Brain pericyte (primary cell): Measurements from ENCODE around the gene SV2B.

Source experiments
- DNase-seq: peaks from one replicate; pipeline ENCODE4 v3.0.0-alpha.2; 2012; ENCODE audit warnings: low read depth, low spot score

Gene SV2B

GRCh38 chr15:91265416-91265940 lies 165.4 kb downstream of the SV2B start:
- no peak for DNase-seq

DNA sequence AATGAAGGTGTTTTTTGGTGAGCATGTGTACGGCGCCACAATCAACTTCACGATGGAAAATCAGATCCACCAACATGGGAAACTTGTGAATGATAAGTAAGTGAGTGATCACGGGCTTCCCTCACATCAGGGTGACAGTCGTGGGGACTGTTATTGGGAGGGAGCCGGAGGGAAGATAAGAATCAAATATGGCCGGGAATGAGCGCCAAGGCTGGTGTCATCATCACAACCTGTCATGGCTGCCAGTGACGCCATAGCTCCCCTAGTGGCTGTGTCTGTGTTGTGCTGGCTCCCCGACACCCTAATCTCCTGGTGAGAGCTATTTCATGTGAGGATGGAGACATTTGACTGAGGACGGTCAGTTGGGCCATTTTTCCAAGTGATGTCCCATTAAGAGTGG lies 168.5 kb downstream of the SV2B start:
- no peak for DNase-seq

DNA sequence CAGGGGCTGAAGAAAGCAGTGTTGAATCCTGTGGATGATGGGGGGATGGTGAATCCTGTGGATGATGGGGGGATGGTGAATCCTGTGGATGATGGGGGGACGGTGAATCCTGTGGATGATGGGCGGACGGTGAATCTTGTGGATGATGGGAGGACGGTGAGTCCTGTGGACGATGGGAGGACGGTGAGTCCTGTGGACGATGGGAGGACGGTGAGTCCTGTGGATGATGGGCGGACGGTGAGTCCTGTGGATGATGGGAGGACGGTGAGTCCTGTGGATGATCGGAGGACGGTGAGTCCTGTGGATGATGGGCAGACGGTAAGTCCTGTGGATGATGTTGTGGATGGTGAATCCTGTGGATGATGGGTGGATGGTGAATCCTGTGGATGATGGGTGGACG lies 170.7 kb downstream of the SV2B start:
- DNase-seq: no peak

- peak; percentile 11 for DNase-seq
Measured at GRCh38 chr15:91271565-91272153, 171.6 kb downstream of the SV2B start.

DNA sequence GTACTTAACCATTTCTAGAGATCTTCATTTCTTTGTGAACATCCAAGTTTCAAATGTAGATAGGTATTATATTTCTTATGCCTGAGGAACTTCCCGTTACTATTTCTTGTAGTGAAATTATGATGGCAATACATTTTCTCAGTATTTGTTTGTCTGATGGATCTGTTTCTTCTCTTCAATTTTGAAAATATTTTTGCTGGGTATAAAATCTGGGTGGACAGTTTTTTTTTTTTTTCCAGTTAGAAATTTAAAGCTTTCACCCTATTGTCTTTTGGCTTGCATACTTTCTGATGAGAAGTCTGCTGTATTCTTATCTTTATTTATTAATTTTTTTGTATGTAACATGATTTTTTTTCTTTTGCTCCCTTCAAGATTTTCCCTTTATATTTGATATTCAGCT lies 175.8 kb downstream of the SV2B start:
- no peak for DNase-seq

- DNase-seq: no peak
Measured at GRCh38 chr15:91278951-91279350, 178.9 kb downstream of the SV2B start.

DNA sequence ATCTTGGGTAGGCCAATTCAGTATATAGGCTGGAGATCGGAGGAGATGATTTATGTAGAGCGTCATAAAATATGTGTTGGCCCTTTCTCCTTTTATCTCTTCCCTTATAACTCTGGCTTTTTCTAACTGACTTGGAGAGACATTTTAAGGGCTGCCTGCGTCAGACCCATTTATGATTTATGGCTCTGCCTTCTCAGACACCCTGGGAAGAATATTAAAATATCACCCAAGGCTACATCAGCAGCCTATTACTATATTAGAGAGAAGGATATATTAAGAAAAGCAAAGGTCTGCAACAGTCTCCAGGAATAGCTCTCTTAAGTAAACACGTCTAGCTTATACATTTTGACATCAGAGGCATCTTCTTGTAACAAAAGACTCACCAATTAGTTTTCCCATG lies 179.4 kb downstream of the SV2B start:
- DNase-seq: no peak

GRCh38 chr15:91281947-91282346 lies 181.9 kb downstream of the SV2B start:
- no peak for DNase-seq

DNA sequence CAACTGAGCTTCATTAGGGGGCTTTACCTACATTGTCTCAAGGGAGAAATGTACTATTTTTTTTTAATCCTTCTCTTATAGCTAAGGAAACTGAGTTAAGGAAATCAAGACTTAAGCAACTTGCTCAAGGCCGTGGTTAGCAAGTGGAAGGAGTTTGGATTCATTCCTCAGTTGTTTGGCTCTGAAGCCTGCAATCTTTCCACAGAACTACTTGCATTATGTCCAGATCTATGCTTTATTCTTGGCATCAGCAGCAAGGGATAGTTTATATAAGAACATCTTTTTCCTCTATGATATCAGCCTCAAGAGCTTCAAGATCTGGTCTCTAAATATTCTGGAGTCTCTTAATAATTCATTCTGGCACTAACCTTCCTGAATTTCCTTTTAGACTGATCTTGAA lies 182.4 kb downstream of the SV2B start:
- no peak for DNase-seq

DNA sequence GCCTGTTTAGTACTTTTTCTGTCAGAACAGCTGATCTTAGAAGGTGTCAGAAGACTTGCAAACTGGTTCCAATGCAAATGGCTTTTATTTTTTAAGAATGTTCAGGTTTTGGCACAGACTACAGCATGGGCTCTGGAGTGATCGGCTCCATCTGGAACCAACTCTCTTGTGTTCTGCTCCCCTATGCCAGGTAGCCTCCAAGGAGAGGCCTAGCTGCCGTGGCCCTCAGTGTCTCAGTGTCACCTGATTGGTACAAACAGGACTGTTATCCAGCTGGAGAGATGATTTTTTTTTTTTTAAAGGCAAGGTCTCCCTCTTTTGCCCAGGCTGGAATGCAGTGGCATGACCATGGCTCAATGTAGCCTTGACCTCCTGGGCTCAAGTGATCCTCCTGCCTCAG lies 183.1 kb downstream of the SV2B start:
- no peak for DNase-seq

- DNase-seq: no peak
Measured at GRCh38 chr15:91284758-91285466, 184.9 kb downstream of the SV2B start.

- no peak for DNase-seq
Measured at GRCh38 chr15:91289324-91289723, 189.3 kb downstream of the SV2B start.

- no peak for DNase-seq
Measured at GRCh38 chr15:91290553-91290952, 190.5 kb downstream of the SV2B start.

DNA sequence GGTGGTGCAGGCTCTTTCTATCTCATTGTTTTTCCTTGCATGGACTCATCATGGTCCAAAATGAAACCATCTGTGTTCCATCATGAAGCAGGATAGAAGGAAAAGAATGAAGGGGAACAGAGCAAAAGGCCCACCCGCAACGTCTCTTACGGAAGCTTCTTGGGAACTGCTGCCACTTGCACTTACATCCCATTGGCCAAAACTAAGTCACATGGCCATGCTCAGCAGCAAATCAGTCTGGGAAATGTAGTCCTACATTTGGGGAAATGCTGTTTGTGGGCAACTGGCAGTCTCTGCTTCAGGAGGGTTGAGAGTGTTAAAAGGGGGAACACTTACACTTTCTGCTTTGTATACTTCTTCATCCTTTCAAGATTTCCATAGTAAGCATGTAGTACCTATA lies 191.6 kb downstream of the SV2B start:
- DNase-seq: no peak

DNA sequence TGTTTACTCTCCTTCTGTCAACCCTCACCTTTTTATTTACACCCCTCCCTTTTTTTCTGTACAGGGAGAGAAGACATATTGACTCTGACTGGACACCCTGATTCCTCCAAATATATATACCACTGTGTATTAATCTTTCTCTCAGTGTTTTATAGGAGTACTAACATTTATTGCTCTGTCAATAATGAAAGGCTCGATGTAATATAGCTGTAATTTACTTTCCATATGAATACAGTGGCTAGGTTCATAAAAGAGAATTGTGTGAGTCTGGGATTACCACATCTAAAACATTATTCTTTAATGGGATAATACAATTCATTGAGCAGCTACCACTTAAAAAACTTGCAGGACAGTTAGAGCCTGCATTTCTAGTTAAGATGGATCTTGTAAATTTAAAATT lies 194.3 kb downstream of the SV2B start:
- DNase-seq: no peak

DNA sequence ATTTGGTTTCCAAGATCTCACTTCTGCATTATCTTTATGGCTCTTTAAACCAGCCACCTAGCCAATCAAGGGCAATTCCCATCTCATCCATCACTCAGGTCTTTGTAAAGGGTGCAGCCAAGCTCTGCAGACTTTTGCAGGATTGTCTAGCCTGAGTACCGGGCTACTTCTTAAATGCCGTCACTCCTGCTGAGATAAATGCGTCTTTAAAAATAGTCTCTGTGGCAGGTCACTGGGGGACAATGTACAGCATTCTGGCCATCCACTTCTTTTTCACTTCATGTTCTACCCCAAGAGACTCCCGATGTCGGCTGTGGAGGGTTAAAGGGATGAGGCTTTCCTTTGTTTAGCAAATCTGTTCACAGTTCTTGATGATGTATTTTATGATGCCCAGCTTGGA lies 194.7 kb downstream of the SV2B start:
- no peak for DNase-seq

- DNase-seq: no peak
Measured at GRCh38 chr15:91298101-91298500, 198.0 kb downstream of the SV2B start.

GRCh38 chr15:91302588-91303439 lies 202.8 kb downstream of the SV2B start:
- no peak for DNase-seq

DNA sequence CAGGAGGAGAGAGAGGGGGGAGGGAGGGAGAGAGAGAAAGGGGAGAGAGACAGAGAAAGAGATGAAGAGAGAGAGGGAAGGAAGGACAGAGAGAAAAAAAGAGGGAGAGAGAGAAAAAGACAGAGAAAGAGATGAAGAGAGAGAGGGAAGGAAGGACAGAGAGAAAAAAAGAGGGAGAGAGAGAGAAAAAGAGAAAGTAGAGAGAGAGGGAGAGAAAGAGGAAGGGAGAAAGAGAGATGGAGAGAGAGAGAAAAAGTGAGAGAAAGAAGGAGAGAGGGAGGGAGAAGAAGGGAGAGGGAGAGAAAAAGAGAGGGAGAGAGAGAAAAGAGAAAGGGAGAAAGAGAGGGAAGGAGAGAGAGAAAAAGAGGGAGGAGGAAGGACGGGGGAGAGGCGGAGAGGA lies 204.2 kb downstream of the SV2B start:
- DNase-seq: no peak

- DNase-seq: no peak
Measured at GRCh38 chr15:91304786-91305185, 204.7 kb downstream of the SV2B start.

DNA sequence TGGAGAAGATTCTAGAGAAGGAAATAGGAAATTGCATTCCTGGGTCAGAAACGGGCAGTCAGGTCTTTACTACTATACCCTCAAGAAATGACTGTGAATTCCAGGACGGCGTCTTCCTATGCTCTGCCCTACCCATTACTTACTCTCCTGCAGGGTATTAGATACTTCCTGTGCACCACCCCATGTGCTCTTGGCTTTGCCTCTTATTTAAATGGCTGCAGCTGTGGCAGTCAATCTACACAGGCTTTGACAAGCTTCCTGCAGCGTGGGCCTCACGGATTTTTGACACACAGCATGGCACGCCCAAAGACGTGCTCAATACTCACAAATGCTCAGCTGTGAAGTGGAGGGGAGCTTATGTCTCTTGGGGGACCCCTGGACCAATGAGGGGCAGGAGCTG lies 206.1 kb downstream of the SV2B start:
- DNase-seq: no peak

DNA sequence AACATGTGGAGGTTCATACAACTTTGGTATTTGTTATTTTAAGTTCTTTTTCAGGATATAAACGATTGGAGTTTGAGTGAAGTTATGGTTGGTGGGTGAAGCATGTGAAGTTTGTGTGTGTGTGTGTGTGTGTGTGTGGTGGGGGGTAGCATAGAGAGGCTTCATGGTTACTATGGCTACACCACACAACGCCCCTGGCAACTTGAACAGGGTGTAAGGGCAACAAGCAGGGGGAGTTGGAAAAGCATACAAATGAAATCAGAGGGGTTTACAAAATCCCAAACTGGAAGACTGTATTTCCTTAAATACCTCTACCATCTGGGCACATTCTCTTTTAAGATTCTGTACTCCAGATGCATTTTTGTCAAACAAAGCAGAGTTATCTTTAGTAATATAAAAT lies 207.5 kb downstream of the SV2B start:
- no peak for DNase-seq

DNA sequence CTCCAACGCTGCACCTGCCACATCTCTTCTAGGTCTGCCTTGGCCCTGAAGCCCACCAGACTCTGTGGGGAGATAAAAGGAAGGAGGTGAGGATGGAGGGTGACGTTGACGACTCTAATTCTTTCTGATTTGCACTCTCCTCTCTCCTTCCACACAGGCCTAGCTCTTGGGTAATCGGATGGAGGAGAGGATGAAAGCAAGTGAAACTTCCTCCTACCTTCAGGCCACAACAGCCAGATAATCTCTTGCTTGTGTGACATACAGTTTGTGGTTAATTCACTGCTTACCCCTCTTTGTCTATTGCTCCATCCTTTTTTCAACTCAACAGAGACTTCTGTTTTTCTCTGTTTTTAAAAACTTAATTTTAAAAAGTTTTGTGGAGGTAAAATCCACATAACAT lies 208.1 kb downstream of the SV2B start:
- no peak for DNase-seq
